ENCODE results near the gene DLG1.
A peak's percentile ranks its signal among the peaks of the same experiment; 100 is the strongest.

DLG1 gene

GRCh38 chr3:197337656-197338055 lies 39.2 kb upstream of the DLG1 start:
- TF ChIP-seq EP300 (IDR thresholded peaks at IDR 0.05; ENCODE audit: borderline replicate concordance), result no peak
- no peak for TF ChIP-seq TEAD4 (IDR thresholded peaks at IDR 0.05)

- TF ChIP-seq MAX (IDR thresholded peaks at IDR 0.05) (no peak), RAD21 (IDR thresholded peaks at IDR 0.05; ENCODE audit: low read depth) (no peak), REST (IDR thresholded peaks at IDR 0.05; ENCODE audit: low read depth) (no peak), TAF1 (IDR thresholded peaks at IDR 0.05; ENCODE audit: low read depth) (no peak), TEAD4 (IDR thresholded peaks at IDR 0.05) (no peak)
These were observed 38.8 kb upstream of the DLG1 start for GRCh38 chr3:197337214-197337613.

GRCh38 chr3:197336348-197336747 lies 37.9 kb upstream of the DLG1 start:
- TF ChIP-seq TCF12 (IDR thresholded peaks at IDR 0.05; ENCODE audit: low read depth) (no peak), FOXM1 (IDR thresholded peaks at IDR 0.05; ENCODE audit: borderline replicate concordance, low read depth) (no peak), RAD21 (IDR thresholded peaks at IDR 0.05; ENCODE audit: low read depth) (no peak), YY1 (IDR thresholded peaks at IDR 0.05; ENCODE audit: low read depth) (no peak), REST (IDR thresholded peaks at IDR 0.05; ENCODE audit: low read depth) (no peak), NFIC (IDR thresholded peaks at IDR 0.05) (no peak), TAF1 (IDR thresholded peaks at IDR 0.05; ENCODE audit: low read depth) (no peak), CREB1 (IDR thresholded peaks at IDR 0.05; ENCODE audit: low read depth) (no peak), CEBPB (IDR thresholded peaks at IDR 0.05) (no peak), ZBTB7A (IDR thresholded peaks at IDR 0.05; ENCODE audit: low read depth) (no peak), EGR1 (IDR thresholded peaks at IDR 0.05) (no peak), TEAD4 (IDR thresholded peaks at IDR 0.05) (no peak), EP300 (IDR thresholded peaks at IDR 0.05; ENCODE audit: borderline replicate concordance) (no peak), USF1 (IDR thresholded peaks at IDR 0.05) (no peak)

GRCh38 chr3:197335428-197336132 lies 37.2 kb upstream of the DLG1 start:
- TF ChIP-seq TEAD4 (IDR thresholded peaks at IDR 0.05), result no peak
- TF ChIP-seq TAF1 (IDR thresholded peaks at IDR 0.05; ENCODE audit: low read depth), result no peak
- TF ChIP-seq NFIC (IDR thresholded peaks at IDR 0.05), result no peak
- no peak for TF ChIP-seq EP300 (IDR thresholded peaks at IDR 0.05; ENCODE audit: borderline replicate concordance)
- TF ChIP-seq ZBTB7A (IDR thresholded peaks at IDR 0.05; ENCODE audit: low read depth), result no peak

- TF ChIP-seq CREB1 (IDR thresholded peaks at IDR 0.05; ENCODE audit: low read depth) (no peak), CEBPB (IDR thresholded peaks at IDR 0.05) (0 out of 2 replicates have a peak, but pooled peaks have one; percentile 20)
These were observed 35.7 kb upstream of the DLG1 start for GRCh38 chr3:197333901-197334639.

GRCh38 chr3:197331131-197331530 lies 32.7 kb upstream of the DLG1 start:
- TF ChIP-seq ZBTB7A (IDR thresholded peaks at IDR 0.05; ENCODE audit: low read depth) (no peak), REST (IDR thresholded peaks at IDR 0.05; ENCODE audit: low read depth) (no peak), TAF1 (IDR thresholded peaks at IDR 0.05; ENCODE audit: low read depth) (no peak), CEBPB (IDR thresholded peaks at IDR 0.05) (no peak)
